ENCODE data around the gene BMS1. TPM values are rescaled to one million over a fixed set of nuclear protein-coding genes. Genes with fewer than 3 reads are reported as not detected.

The BMS1 gene
- total and polyA plus RNA-seq, 8 donors, result 1.8 to 33.9 (median 6.7) TPM

DNA sequence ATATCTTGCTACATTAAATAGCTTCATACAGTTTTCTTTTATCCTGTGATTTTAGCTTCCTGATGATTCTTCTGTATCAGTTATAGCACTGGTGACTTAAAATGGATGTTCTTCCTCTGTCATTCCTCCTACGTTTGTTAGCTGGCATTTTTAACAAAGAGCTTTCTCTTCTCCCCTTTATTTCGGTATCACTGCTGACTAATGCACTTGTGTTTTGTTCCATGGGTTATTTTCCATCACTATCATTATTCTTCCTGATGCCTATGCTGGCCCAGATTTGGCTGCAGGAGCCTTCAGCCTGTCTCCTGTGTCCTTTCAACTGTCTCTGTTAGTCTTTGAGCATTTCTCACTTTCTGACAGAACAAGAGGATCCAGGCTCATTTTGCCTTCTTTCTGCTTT lies 13.1 kb downstream of the BMS1 start:
- TF ChIP-seq, protein P1, sequence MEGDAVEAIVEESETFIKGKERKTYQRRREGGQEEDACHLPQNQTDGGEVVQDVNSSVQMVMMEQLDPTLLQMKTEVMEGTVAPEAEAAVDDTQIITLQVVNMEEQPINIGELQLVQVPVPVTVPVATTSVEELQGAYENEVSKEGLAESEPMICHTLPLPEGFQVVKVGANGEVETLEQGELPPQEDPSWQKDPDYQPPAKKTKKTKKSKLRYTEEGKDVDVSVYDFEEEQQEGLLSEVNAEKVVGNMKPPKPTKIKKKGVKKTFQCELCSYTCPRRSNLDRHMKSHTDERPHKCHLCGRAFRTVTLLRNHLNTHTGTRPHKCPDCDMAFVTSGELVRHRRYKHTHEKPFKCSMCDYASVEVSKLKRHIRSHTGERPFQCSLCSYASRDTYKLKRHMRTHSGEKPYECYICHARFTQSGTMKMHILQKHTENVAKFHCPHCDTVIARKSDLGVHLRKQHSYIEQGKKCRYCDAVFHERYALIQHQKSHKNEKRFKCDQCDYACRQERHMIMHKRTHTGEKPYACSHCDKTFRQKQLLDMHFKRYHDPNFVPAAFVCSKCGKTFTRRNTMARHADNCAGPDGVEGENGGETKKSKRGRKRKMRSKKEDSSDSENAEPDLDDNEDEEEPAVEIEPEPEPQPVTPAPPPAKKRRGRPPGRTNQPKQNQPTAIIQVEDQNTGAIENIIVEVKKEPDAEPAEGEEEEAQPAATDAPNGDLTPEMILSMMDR (IDR thresholded peaks at IDR 0.05), result no peak
- TF ChIP-seq POLR2AphosphoS5 (IDR thresholded peaks at IDR 0.05), result no peak
- TF ChIP-seq EP300 (IDR thresholded peaks at IDR 0.05), result no peak
- TF ChIP-seq POLR2A (IDR thresholded peaks at IDR 0.05), result no peak
- H3K9me3 ChIP-seq, result no peaks in the 10 kb centered on the region
- no peak overlapping the region for H3K27ac ChIP-seq
- H3K36me3 ChIP-seq, result peaks cover 80 to 100% (median 99%) of the 10 kb centered on the region in 4 donors
- WGBS, 5 donors, result 75 to 89% (median 82%) methylated on average over 2 of the region's 2 CpGs
- no peaks in the 10 kb centered on the region for H3K27me3 ChIP-seq
- H3K4me3 ChIP-seq, result no peak overlapping the region
- intact Hi-C loops (cut with DNase I; ENCODE audit: low total_unique reads), result no loop called here
- no peaks in the 10 kb centered on the region for H3K4me1 ChIP-seq
- no peak for DNase-seq

DNA sequence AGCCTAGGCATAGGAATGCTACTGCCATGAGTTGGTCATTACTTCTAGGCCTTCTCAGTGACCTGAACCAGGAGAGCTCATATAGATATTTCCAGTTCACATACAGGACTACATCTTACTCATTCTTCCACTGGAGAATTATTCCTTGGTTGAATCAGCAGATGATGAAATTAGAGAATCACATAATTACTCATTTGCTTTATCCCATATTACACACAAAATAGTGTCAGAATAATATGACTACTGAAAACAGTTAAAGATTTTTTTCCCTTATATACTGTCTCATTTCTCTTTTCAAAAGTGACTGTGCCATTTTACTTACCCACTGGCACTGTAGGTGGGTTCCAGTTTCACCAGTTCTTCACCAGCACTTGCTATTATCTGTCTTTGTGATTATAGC lies 18.5 kb downstream of the BMS1 start:
- no peaks in the 10 kb centered on the region for H3K9me3 ChIP-seq
- no peak for DNase-seq
- H3K4me3 ChIP-seq, result no peak overlapping the region
- H3K36me3 ChIP-seq, result peaks cover 69 to 100% (median 99%) of the 10 kb centered on the region in 4 donors
- H3K27me3 ChIP-seq, result no peaks in the 10 kb centered on the region
- H3K4me1 ChIP-seq, result no peaks in the 10 kb centered on the region
- intact Hi-C loops (cut with DNase I; ENCODE audit: low total_unique reads), result no loop called here
- no peak overlapping the region for H3K27ac ChIP-seq
- TF ChIP-seq EP300 (IDR thresholded peaks at IDR 0.05), result no peak
- TF ChIP-seq, protein P1 (IDR thresholded peaks at IDR 0.05), result no peak
- no peak for TF ChIP-seq POLR2A (IDR thresholded peaks at IDR 0.05)
- no peak for TF ChIP-seq POLR2AphosphoS5 (IDR thresholded peaks at IDR 0.05)

DNA sequence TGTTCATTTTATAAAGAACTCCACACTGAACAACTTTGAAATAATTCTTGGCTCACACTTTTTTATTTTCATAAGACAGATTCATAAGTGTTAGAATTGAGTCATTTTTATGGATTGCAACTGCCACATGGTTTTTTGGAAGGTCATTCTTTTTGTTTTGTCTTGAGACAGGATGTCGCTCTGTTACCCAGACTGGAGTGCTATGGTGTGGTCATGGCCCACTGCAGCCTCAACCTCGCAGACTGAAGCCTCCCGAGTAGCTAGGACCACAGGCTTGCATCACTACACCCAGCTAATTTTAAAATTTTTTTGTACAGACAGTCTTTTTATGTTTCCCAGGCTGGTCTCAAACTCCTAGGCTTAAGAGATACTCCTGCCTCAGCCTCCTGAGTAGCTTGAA lies 20.3 kb downstream of the BMS1 start:
- TF ChIP-seq POLR2AphosphoS5 (IDR thresholded peaks at IDR 0.05) (no peak), POLR2A (IDR thresholded peaks at IDR 0.05) (no peak), EP300 (IDR thresholded peaks at IDR 0.05) (no peak)
- TF ChIP-seq, protein P1 (IDR thresholded peaks at IDR 0.05), result no peak
- Histone ChIP-seq H3K9me3 (no peaks in the 10 kb centered on the region), H3K4me3 (no peak overlapping the region), H3K36me3 (peaks cover 53 to 100% (median 99%) of the 10 kb centered on the region in 4 donors), H3K27ac (no peak overlapping the region), H3K4me1 (no peaks in the 10 kb centered on the region), H3K27me3 (no peaks in the 10 kb centered on the region)
- 85 to 95% (median 90%) methylated on average over 3 of the region's 3 CpGs for WGBS, 5 donors
- intact Hi-C loops (cut with DNase I; ENCODE audit: low total_unique reads), result no loop called here
- DNase-seq, result no peak

DNA sequence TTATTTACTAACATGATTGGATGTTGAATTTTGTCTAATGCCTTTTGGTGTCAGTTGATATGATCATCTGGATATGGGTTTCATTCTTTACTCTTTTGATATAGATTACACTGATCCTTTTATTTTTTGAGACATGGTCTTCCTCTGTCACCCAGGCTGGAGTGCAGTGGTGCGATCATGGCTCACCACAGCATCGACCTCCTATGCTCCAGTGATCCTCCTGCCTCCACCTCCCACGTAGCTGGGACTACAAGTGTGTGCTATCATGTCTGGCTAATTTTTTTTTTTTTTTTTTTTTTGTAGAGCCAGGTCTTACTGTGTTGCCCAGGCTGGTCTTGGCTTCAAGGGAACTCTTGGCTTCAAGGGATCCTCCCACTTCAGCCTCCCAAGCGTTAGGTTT lies 27.1 kb downstream of the BMS1 start:
- H3K4me3 ChIP-seq, result no peak overlapping the region
- no peaks in the 10 kb centered on the region for H3K27me3 ChIP-seq
- H3K27ac ChIP-seq, result no peak overlapping the region
- WGBS, 5 donors, result 92 to 99% (median 93%) methylated on average over 4 of the region's 4 CpGs
- DNase-seq, result no peak
- no peaks in the 10 kb centered on the region for H3K4me1 ChIP-seq
- H3K36me3 ChIP-seq, result peaks cover 12 to 89% (median 82%) of the 10 kb centered on the region in 4 donors
- intact Hi-C loops (cut with DNase I; ENCODE audit: low total_unique reads), result no loop called here
- peaks cover 0 to 3% (median 0%) of the 10 kb centered on the region in 4 donors for H3K9me3 ChIP-seq
- TF ChIP-seq POLR2A (IDR thresholded peaks at IDR 0.05), result no peak
- TF ChIP-seq, protein P1 (IDR thresholded peaks at IDR 0.05), result no peak
- no peak for TF ChIP-seq EP300 (IDR thresholded peaks at IDR 0.05)
- no peak for TF ChIP-seq POLR2AphosphoS5 (IDR thresholded peaks at IDR 0.05)

All from stomach (tissue), 9 donors.